Keratinocyte (primary cell): ENCODE results near the gene PEX3. TPM values are rescaled to one million over a fixed set of nuclear protein-coding genes. Genes with fewer than 3 reads are reported as not detected.

Experiments
- DNase-seq: peaks from one replicate; pipeline ENCODE4 v3.0.0-alpha.2; 2011; ENCODE audit warnings: low read depth, missing footprints, low spot score
- FAIRE-seq: peaks from 2 replicates; lab custom pipeline; 2011; peaks lifted over from hg19 to GRCh38; lab: Jason Lieb, UNC
- H2AFZ ChIP-seq: 2 replicates; pipeline ENCODE4 v1.6.0; 2012; ENCODE audit warnings: low read length, control low read depth, inconsistent platforms; ENCODE audit not compliant: control insufficient read depth
- H3K27ac ChIP-seq: 2 replicates; pipeline ENCODE4 v1.5.1; 2011; ENCODE audit warnings: low read length; ENCODE audit not compliant: control insufficient read depth, insufficient read depth
- H3K27me3 ChIP-seq: 3 replicates; pipeline ENCODE4 v1.6.0; 2011; ENCODE audit warnings: low read length; ENCODE audit not compliant: control insufficient read depth, insufficient read depth; ENCODE audit errors: extremely low read depth
- H3K36me3 ChIP-seq, 2 experiments: 2 replicates in 1 of 2; 3 replicates in 1 of 2; pipeline ENCODE4 v1.5.1; 2011; ENCODE audit warnings: low read length in 2 of 2, mild to moderate bottlenecking in 1 of 2; ENCODE audit not compliant: control insufficient read depth in 2 of 2, insufficient read depth in 2 of 2; ENCODE audit errors: extremely low read depth in 1 of 2
- H3K4me1 ChIP-seq: 3 replicates; pipeline ENCODE4 v1.5.1; 2011; ENCODE audit warnings: low read length; ENCODE audit not compliant: control insufficient read depth, insufficient read depth; ENCODE audit errors: extremely low read depth
- H3K4me2 ChIP-seq: 3 replicates; pipeline ENCODE4 v1.6.0; 2011; ENCODE audit warnings: low read depth, low read length; ENCODE audit not compliant: control insufficient read depth, insufficient read depth; ENCODE audit errors: extremely low read depth
- H3K4me3 ChIP-seq, 3 experiments: fragments of 200-600 bp in 1 of 3; sonication (generic) in 1 of 3; 2 replicates in 2 of 3; 3 replicates in 1 of 3; pipeline ENCODE4 v1.5.1; 2011 to 2016; ENCODE audit warnings: low read length in 3 of 3, mild to moderate bottlenecking in 3 of 3, control low read depth in 2 of 3, inconsistent platforms in 1 of 3, low read depth in 1 of 3, mixed read lengths in 1 of 3, mixed run types in 1 of 3, moderate library complexity in 1 of 3; ENCODE audit not compliant: control insufficient read depth in 2 of 3, insufficient read depth in 2 of 3; ENCODE audit errors: extremely low read depth in 1 of 3
- H3K79me2 ChIP-seq: 2 replicates; pipeline ENCODE4 v1.6.0; 2012; ENCODE audit warnings: low read length; ENCODE audit not compliant: control insufficient read depth, insufficient read depth
- H3K9ac ChIP-seq: 3 replicates; pipeline ENCODE4 v1.6.0; 2011; ENCODE audit warnings: low read length; ENCODE audit not compliant: control insufficient read depth, insufficient read depth; ENCODE audit errors: extremely low read depth
- H3K9me1 ChIP-seq: 3 replicates; pipeline ENCODE4 v1.6.0; 2011; ENCODE audit warnings: low read length; ENCODE audit not compliant: control insufficient read depth, insufficient read depth; ENCODE audit errors: extremely low read depth
- H3K9me3 ChIP-seq: 2 replicates; pipeline ENCODE4 v1.5.1; 2012; ENCODE audit warnings: low read depth, low read length; ENCODE audit not compliant: control insufficient read depth
- H4K20me1 ChIP-seq: 3 replicates; pipeline ENCODE4 v1.6.0; 2011; ENCODE audit warnings: low read length; ENCODE audit not compliant: control insufficient read depth, insufficient read depth; ENCODE audit errors: extremely low read depth
- CTCF ChIP-seq, 3 experiments: IDR thresholded peaks in 1 of 3; conservative IDR thresholded peaks in 1 of 3; optimal IDR thresholded peaks in 1 of 3; 2 replicates in 2 of 3; 3 replicates in 1 of 3; pipeline versions ENCODE3 to v1.5.1; 2011; ENCODE audit warnings: low read length in 3 of 3, mild to moderate bottlenecking in 3 of 3, moderate library complexity in 2 of 3, control low read depth in 1 of 3, inconsistent platforms in 1 of 3; ENCODE audit not compliant: insufficient read depth in 2 of 3; ENCODE audit errors: extremely low read depth in 1 of 3
- EZH2 ChIP-seq: IDR thresholded peaks from one replicate; pipeline ENCODE4 v1.6.1; 2012; ENCODE audit warnings: inconsistent platforms, mild to moderate bottlenecking, low read length, moderate library complexity
- dilution Hi-C: fragments of 300-500 bp; cut with MboI; formaldehyde crosslinking; loops from one replicate; pipeline ENCODE4 v1.7.0; 2020; ENCODE audit warnings: low sequenced_read_pairs; ENCODE audit not compliant: extremely low pct_ligation_motif_present
- polyA plus RNA-seq, 5 experiments: library from polyadenylated mRNA; depleted of rRNA in 3 of 5; stranded (reverse) in 3 of 5; stranded (forward) in 1 of 5; unstranded in 1 of 5; fragments of >200 nt; gene quantifications; 1 replicate in 1 of 5; 2 replicates in 3 of 5; 3 replicates in 1 of 5; pipeline versions ENCODE4 v1.2.1 to v1.2.3, GENCODE V29; 2011 to 2012; ENCODE audit warnings: missing spikeins in 2 of 5, low read depth in 1 of 5, low replicate concordance in 1 of 5

The PEX3 gene
- polyA plus RNA-seq, 1 donor (not counting 4 experiments of a cell fraction or from before 2014, with no cell fraction given): 68.1 TPM

GRCh38 chr6:143490244-143490643, 39.6 kb downstream of the PEX3 start:
- Histone ChIP-seq H3K9ac (no peak overlapping the region), H3K36me3 (peaks cover 2 to 7% of the 10 kb centered on the region in 2 experiments), H4K20me1 (no peaks in the 10 kb centered on the region), H3K27me3 (no peaks in the 10 kb centered on the region), H2AFZ (no peak overlapping the region), H3K27ac (no peak overlapping the region), H3K9me3 (no peaks in the 10 kb centered on the region), H3K4me1 (no peaks in the 10 kb centered on the region), H3K79me2 (no peaks in the 10 kb centered on the region), H3K4me3 (no peak overlapping the region), H3K9me1 (no peaks in the 10 kb centered on the region), H3K4me2 (no peak overlapping the region)
- FAIRE-seq (no peak), DNase-seq (no peak)
- dilution Hi-C loops: no loop called here
- TF ChIP-seq CTCF (optimal IDR thresholded peaks at IDR 0.05 in 1 of 3, IDR thresholded peaks at IDR 0.05 in 1 of 3, conservative IDR thresholded peaks at IDR 0.05 in 1 of 3; ENCODE audit: extremely low read depth in 1 of 3, insufficient read depth in 2 of 3, low read length in 3 of 3): no peak
- TF ChIP-seq EZH2: no peak

- Histone ChIP-seq H3K4me3 (no peak overlapping the region), H3K9me1 (no peaks in the 10 kb centered on the region), H4K20me1 (no peaks in the 10 kb centered on the region), H2AFZ (no peak overlapping the region), H3K9ac (no peak overlapping the region), H3K36me3 (peaks cover 3 to 7% of the 10 kb centered on the region in 2 experiments), H3K4me2 (no peak overlapping the region), H3K4me1 (no peaks in the 10 kb centered on the region), H3K9me3 (no peaks in the 10 kb centered on the region), H3K27me3 (no peaks in the 10 kb centered on the region), H3K79me2 (no peaks in the 10 kb centered on the region), H3K27ac (no peak overlapping the region)
- no peak for FAIRE-seq
- TF ChIP-seq CTCF (optimal IDR thresholded peaks at IDR 0.05 in 1 of 3, IDR thresholded peaks at IDR 0.05 in 1 of 3, conservative IDR thresholded peaks at IDR 0.05 in 1 of 3; ENCODE audit: extremely low read depth in 1 of 3, insufficient read depth in 2 of 3, low read length in 3 of 3) (no peak), EZH2 (no peak)
- no peak for DNase-seq
- dilution Hi-C loops: no loop called here
Observed at GRCh38 chr6:143490775-143491174, 40.2 kb downstream of the PEX3 start.
